Measurements from ENCODE around the gene BBS9. TPM values are rescaled to one million over a fixed set of nuclear protein-coding genes. Genes with fewer than 3 reads are reported as not detected.

The BBS9 gene
- total and polyA plus RNA-seq, 9 of the 15 experiments (the other 6 are each of a cell fraction or from before 2014, with no cell fraction given) = 0.77 to 3.3 (median 2.4) TPM

- TF ChIP-seq HMGXB4 (CRISPR knock-in tag; IDR thresholded peaks at IDR 0.05) (no peak), POLR2G (IDR thresholded peaks at IDR 0.05; ENCODE audit: low read depth, low read length) (peak; percentile 84), NFXL1 (CRISPR knock-in tag; IDR thresholded peaks at IDR 0.05) (no peak), TARDBP (IDR thresholded peaks at IDR 0.05) (0 out of 2 replicates have a peak, but pooled peaks have one; percentile 48), POLR2B (IDR thresholded peaks at IDR 0.05; ENCODE audit: low read depth, partially characterized antibody) (peak; percentile 77), ZNF277 (CRISPR knock-in tag; IDR thresholded peaks at IDR 0.05; ENCODE audit: borderline replicate concordance) (no peak), ZNF407 (IDR thresholded peaks at IDR 0.05; ENCODE audit: low read depth) (no peak), RREB1 (CRISPR knock-in tag; IDR thresholded peaks at IDR 0.05) (peak; percentile 61; the same call in 1 of the 2 replicates)
These were observed at the start of gene BBS9 (continued) for GRCh38 chr7:33128990-33129805.

Data from K562 (cell line).